Left renal pelvis (tissue), 4 donors: Measurements from ENCODE around the gene C11orf91. TPM values are rescaled to one million over a fixed set of nuclear protein-coding genes. Genes with fewer than 3 reads are reported as not detected.
"Not testable (repeated sequence)": the region's sequence is repeated elsewhere in the genome, so short reads cannot be mapped to it uniquely, and the experiment has no call there.

ENCODE experiments used
- DNase-seq, 4 donors: peaks; one replicate each; pipeline ENCODE4 v3.0.0-alpha.2; 2013; ENCODE audit warnings: low read depth in 4 of 4, low spot score in 3 of 4
- polyA plus RNA-seq, 4 donors: library from polyadenylated mRNA; unstranded; fragments of 120-200 nt; gene quantifications; one replicate each; pipeline ENCODE4 v1.2.1, GENCODE V29; 2013; ENCODE audit not compliant: insufficient read length in 4 of 4

The C11orf91 gene
- polyA plus RNA-seq, 4 donors, result not detected

DNA sequence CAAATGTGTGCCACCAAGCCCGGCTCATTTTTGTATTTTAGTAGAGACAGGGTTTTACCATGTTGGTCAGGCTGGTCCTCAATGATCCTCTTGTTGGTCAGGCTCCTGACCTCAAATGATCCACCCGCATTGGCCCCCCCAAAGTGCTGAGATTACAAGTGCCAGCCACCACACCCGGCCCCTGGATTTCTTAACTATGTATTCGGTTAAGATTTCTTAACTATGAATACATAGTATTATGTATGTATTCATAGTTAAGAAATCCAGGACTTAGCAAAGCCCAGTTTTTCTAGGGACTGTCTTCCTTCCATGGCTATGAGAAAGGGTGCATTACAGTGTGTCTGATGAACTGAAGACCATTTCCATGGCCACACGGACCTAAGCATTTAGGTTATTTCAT, 1.7 kb downstream of the C11orf91 start:
- DNase-seq, result no peak

DNA sequence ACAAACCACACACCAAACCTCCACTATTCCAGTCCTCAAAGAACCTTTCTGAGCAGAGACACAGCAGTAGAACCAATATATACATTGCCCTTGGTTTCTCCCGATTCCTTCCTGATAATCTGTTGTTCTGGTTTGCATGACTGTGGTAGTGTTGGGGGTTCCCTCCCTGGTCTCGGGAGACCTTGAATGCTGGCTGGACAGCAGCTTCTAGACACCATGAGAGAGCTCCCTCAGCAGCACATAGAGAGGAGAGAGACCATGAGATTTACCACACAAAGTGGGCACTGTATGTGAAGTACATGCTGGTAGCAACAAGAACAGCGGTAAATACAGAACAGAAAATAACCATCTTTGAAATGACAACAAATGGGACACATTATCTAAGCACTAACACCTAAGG, 2.6 kb downstream of the C11orf91 start:
- no peak for DNase-seq

- no peak for DNase-seq
Observed at GRCh38 chr11:33696931-33697638, 3.5 kb downstream of the C11orf91 start.

DNA sequence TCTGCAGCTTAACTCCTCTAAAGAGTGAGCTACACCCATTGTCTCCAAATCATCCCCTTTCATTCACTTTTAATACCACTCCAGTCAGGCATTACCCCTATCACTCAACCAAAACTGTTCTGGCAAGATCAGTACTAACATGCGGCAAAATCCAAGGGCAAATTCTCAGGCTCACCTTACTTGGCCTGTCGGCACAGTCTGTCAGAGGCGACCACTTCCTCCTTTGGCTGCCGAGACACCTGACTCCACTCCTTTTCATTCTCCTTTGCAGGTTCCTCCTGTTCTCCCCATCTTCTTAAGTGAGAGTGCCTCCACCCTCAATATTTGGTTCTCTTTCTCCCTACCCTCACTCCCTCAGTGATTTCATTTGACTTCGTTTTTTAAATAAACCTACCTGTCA, 4.2 kb downstream of the C11orf91 start:
- DNase-seq, result no peak

DNA sequence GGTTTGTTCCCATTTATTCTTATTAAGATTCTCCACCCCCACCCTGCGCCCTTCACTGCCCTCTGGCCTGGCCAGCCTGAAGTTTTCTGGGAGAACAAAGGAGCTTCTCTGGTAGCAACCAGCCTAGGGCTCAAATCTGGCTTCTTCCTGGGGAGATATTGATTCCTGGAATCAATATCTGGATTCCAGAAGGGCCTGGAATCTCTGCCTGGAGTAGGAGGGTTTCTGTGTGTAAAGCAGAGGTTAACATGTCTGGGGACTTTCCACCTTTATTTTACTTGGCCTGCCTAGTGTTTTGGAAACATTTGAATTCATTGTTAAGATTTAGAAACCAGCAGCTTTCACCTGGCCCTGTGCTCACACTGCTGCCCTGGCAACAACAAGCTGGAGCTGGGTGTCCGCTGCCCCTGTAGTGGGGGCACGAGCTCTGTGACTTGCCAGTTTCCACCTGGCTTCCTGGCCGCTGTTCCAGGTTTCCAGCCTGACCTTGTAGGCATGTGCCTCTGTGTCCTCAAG, 5.5 kb downstream of the C11orf91 start:
- DNase-seq, result no peak

DNA sequence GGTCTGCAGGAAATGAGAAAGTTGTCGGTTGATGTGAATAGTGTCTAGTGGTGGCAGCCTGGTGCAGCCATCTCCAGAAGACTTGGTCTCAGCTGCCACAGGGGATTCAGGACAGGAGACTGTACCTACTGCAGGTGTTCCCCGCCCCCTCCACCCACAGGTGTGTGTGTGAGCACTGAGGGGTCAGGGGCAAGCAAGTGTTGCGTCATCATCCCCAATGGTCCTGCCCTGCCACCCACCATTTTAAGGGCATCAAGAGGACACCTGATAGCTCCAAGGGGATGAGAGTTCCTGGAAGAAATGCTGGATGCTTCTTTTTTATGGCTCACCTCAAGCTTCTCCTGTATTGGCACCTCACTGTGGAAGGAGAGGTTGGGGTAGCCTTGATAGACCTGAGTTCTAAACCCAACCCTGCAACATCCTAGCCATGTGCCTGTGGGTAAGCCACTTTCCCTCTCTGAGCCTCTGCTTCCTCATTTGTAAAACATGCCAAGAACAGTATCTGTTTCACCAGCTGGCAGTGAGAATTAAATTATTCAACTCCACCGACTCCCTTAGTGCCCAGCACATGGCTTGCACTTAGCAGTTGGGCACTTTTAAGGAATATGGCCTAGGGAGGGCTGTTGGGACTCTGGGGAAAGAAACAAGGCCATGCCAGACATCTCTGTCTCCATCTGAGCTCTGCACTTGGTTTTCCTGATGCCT, 6.1 kb downstream of the C11orf91 start:
- DNase-seq, result no peak

DNA sequence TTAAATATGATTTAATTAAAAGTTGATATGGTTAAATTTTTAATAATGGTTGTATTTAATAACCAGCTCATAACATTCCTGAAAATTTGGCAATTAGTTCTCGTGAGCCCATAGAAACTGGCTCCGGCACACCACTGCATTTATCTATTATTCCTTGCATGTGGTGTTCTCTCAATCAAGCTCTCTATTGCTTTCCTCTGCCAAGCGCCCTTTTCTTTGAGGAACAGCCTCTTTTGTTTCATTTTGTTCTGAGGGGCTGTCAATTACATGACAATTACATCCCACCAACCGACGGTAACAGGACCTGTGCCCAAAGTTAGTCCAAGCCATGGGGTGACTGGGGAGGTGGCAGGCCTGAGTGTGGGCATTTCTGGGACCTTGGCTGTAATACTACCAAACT, 8.1 kb downstream of the C11orf91 start:
- DNase-seq, result no peak

- DNase-seq, result no peak
Observed at GRCh38 chr11:33692013-33692504, 8.6 kb downstream of the C11orf91 start.

- DNase-seq, result no peak
Observed at GRCh38 chr11:33691066-33691864, 9.4 kb downstream of the C11orf91 start.

- no peak for DNase-seq
Observed at GRCh38 chr11:33690290-33691065, 10.1 kb downstream of the C11orf91 start.

- no peak for DNase-seq
Observed at GRCh38 chr11:33689501-33689900, 11.1 kb downstream of the C11orf91 start.

- DNase-seq, result no peak
Observed at GRCh38 chr11:33689085-33689484, 11.5 kb downstream of the C11orf91 start.

- no peak for DNase-seq
Observed at GRCh38 chr11:33687733-33688479, 12.7 kb downstream of the C11orf91 start.

DNA sequence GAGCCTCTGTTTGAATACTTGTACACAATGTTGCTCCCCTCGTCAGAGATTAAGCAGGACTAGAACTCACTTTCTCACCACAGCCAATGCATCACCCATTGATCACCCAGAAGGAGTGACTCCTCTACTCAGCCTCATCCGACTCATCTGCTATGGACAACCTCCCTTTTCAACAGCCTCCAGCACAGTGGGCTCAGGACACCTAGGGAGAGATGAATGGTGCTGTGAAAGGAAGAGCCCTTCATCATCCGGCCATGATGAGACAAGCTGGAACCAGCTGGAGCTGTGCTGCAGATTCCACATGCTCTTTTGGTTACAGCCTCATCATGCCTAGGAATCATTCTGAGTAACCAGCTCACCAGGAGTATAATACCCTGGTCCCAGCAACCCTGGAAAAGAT, 15.5 kb downstream of the C11orf91 start:
- DNase-seq, result no peak

DNA sequence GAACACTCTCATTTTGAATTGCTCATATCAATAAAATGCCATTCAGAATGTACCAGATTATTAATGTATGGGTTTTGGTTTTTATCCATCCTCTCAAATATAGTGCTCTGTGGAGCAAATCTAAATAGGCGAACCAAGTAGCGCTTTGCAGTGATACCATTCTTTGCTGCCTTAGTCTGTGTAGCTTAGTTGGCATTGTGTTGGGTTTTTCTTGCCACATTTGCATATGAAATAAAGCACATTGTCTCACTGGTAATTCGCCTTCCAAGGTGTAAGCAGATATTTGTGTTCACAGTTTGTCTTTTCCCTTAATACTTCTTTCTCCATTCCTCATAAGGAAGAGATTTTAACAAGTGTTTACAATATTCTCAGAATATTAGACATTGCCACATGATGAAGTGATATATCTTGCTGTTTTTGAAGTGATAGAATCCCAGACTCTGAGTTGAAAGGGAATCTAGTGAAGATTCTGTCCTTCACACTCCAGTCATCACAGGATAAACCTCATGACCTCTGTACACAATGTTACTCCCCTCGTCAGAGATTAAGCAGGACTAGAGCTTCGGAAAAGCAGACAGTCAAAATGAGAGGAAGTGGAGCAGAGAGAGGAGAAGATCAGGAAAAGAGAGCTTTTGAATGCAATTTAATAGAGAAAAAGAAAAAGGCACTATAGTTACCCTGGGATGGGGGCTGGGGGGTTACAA, 16.5 kb downstream of the C11orf91 start:
- DNase-seq, result no peak

- DNase-seq, result no peak
Observed at GRCh38 chr11:33682446-33682845, 18.2 kb downstream of the C11orf91 start.

DNA sequence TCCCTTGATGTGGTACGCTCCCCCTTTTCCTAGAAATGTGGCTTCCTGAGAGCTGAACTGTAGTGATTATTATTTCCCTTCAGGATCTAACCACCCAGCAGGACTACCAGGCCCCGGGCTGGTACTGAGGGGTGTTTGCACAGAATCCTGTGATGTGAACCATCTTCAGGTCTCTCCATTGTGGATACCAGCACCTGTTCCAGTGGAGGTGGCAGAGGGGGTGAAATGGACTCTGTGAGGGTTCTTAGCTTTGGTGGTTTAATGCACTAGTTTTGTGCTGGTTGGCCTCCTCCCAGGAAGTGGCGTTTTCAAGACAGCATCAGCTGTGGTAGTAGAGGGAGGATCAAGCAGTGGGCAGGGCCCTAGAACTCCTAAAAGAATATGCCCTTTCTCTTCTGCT, 18.6 kb downstream of the C11orf91 start:
- DNase-seq, result no peak

- DNase-seq, result not testable (repeated sequence)
Observed at GRCh38 chr11:33678616-33679015, 22.0 kb downstream of the C11orf91 start.
